Mucosa of descending colon (tissue), 3 donors: Measurements from ENCODE around the gene ATP13A3. TPM values are rescaled to one million over a fixed set of nuclear protein-coding genes. Genes with fewer than 3 reads are reported as not detected.

ENCODE experiments used
- ATAC-seq: fragments of 200-7000 bp; cut with Tn5 transposase; one replicate; pipeline ENCODE4 v1.9.1; 2020; ENCODE audit warnings: mild to moderate bottlenecking, moderate library complexity
- DNase-seq, 3 donors: peaks; one replicate each; pipeline ENCODE4 v3.0.0-alpha.2; 2020
- H3K36me3 ChIP-seq: fragments of 200-600 bp; one replicate; pipeline ENCODE4 v1.8.0; 2021; ENCODE audit warnings: low read depth, mild to moderate bottlenecking
- H3K4me1 ChIP-seq: fragments of 200-600 bp; one replicate; pipeline ENCODE4 v1.8.0; 2021; ENCODE audit warnings: low read depth, mild to moderate bottlenecking
- H3K4me3 ChIP-seq: fragments of 200-600 bp; one replicate; pipeline ENCODE4 v1.8.0; 2021; ENCODE audit warnings: mild to moderate bottlenecking
- H3K9me3 ChIP-seq: fragments of 200-600 bp; one replicate; pipeline ENCODE4 v1.8.0; 2021; ENCODE audit warnings: mild to moderate bottlenecking
- CTCF ChIP-seq: fragments of 200-600 bp; IDR thresholded peaks from one replicate; pipeline ENCODE4 v1.8.0; 2022; ENCODE audit warnings: antibody characterized with exemption, mild to moderate bottlenecking
- intact Hi-C, 2 donors: fragments of 100-400 bp; cut with DNase I in 1 of 2; cut with micrococcal nuclease in 1 of 2; formaldehyde crosslinking; loops; one replicate each; pipeline versions ENCODE4 v1.11.0 to v1.11.1; 2022; cut with DNase I, micrococcal nuclease
- total RNA-seq, 3 donors: library from RNA; stranded (reverse); fragmentation: NEBNext Ultra II Directional in 2 of 3; extraction: Animal tissue kit (Norgen Biotek cat#: 25700) in 2 of 3; gene quantifications; one replicate each; pipeline versions ENCODE4 v1.2.1 to v1.2.4, GENCODE V29; 2021 to 2023
- donor health status: DM: no; HTN: no; CAD: no; lungs with moderate emphysema.
- donor health status: DM: no; HTN: no; CAD: no.
- donor health status: DM: no; HTN: yes; CAD: no.

The ATP13A3 gene
- total RNA-seq, 3 donors from 2014 or later = 76.2 to 96.1 (median 83.9) TPM

GRCh38 chr3:194405766-194406165 lies 81.0 kb downstream of the ATP13A3 start:
- ATAC-seq (no peak), DNase-seq (no peak)
- Histone ChIP-seq H3K36me3 (no peaks in the 10 kb centered on the region), H3K4me3 (no peak overlapping the region), H3K9me3 (no peaks in the 10 kb centered on the region), H3K4me1 (no peaks in the 10 kb centered on the region)
- TF ChIP-seq CTCF = no peak
- intact Hi-C loops = loop anchor here (2.0 kb wide), 2 partner anchors 71 to 73 kb away; no protein-coding TSS in a partner anchor

GRCh38 chr3:194404365-194405140 lies 82.2 kb downstream of the ATP13A3 start:
- no peaks in the 10 kb centered on the region for H3K9me3 ChIP-seq
- peak; percentile 85 for ATAC-seq
- peak; percentile 21 for TF ChIP-seq CTCF
- H3K4me1 ChIP-seq = no peaks in the 10 kb centered on the region
- intact Hi-C loops = loop anchor here (2.0 kb wide), 2 partner anchors 70 to 72 kb away; no protein-coding TSS in a partner anchor
- no peaks in the 10 kb centered on the region for H3K36me3 ChIP-seq
- DNase-seq = peak in 1 of 3 donors; percentile 88
- H3K4me3 ChIP-seq = no peak overlapping the region

GRCh38 chr3:194401868-194402329 lies 84.9 kb downstream of the ATP13A3 start:
- no peaks in the 10 kb centered on the region for H3K36me3 ChIP-seq
- no peak for TF ChIP-seq CTCF
- DNase-seq (no peak), ATAC-seq (no peak)
- H3K4me1 ChIP-seq = peaks cover 14% of the 10 kb centered on the region
- intact Hi-C loops = no loop called here
- H3K9me3 ChIP-seq = no peaks in the 10 kb centered on the region
- no peak overlapping the region for H3K4me3 ChIP-seq

GRCh38 chr3:194401346-194401745 lies 85.5 kb downstream of the ATP13A3 start:
- no peak overlapping the region for H3K4me3 ChIP-seq
- no peak for TF ChIP-seq CTCF
- H3K4me1 ChIP-seq = peaks cover 19% of the 10 kb centered on the region
- no peaks in the 10 kb centered on the region for H3K36me3 ChIP-seq
- ATAC-seq (no peak), DNase-seq (no peak)
- no peaks in the 10 kb centered on the region for H3K9me3 ChIP-seq
- intact Hi-C loops = no loop called here

GRCh38 chr3:194399874-194400411 lies 86.9 kb downstream of the ATP13A3 start:
- no peak for TF ChIP-seq CTCF
- intact Hi-C loops = no loop called here
- ATAC-seq = no peak

More at GRCh38 chr3:194399874-194400411, 86.9 kb downstream of the ATP13A3 start:
- Histone ChIP-seq H3K4me3 (no peak overlapping the region), H3K4me1 (peaks cover 26% of the 10 kb centered on the region), H3K36me3 (no peaks in the 10 kb centered on the region), H3K9me3 (no peaks in the 10 kb centered on the region)
- DNase-seq = no peak
